IPS DF 4.7 (cell line): Measurements from ENCODE around the gene ENPP5.

Experiments used
- DNase-seq: peaks from one replicate; pipeline ENCODE4 v3.0.0-alpha.2; 2013; ENCODE audit warnings: low spot score; ENCODE audit errors: extremely low read depth

Gene ENPP5

GRCh38 chr6:46170357-46171289 lies at the start of gene ENPP5:
Gene ENPP5 (minus strand): TSS chr6:46170980. CDS start chr6:46168262, 2,718 bp downstream.
- DNase-seq, result peak; percentile 81

- no peak for DNase-seq
Measured at GRCh38 chr6:46219661-46220060, 48.9 kb upstream of the ENPP5 start.

- DNase-seq, result no peak
Measured at GRCh38 chr6:46218457-46218856, 47.7 kb upstream of the ENPP5 start.

GRCh38 chr6:46217671-46218131 lies 46.9 kb upstream of the ENPP5 start:
- no peak for DNase-seq

GRCh38 chr6:46216879-46217278 lies 46.1 kb upstream of the ENPP5 start:
- no peak for DNase-seq

- DNase-seq, result no peak
Measured at GRCh38 chr6:46215777-46216176, 45.0 kb upstream of the ENPP5 start.

- DNase-seq, result no peak
Measured at GRCh38 chr6:46215213-46215612, 44.4 kb upstream of the ENPP5 start.

- DNase-seq, result no peak
Measured at GRCh38 chr6:46211917-46212316, 41.1 kb upstream of the ENPP5 start.

- no peak for DNase-seq
Measured at GRCh38 chr6:46210294-46210693, 39.5 kb upstream of the ENPP5 start.

- DNase-seq, result no peak
Measured at GRCh38 chr6:46208303-46208702, 37.5 kb upstream of the ENPP5 start.

GRCh38 chr6:46207174-46207573 lies 36.4 kb upstream of the ENPP5 start:
- no peak for DNase-seq

GRCh38 chr6:46204880-46205650 lies 34.3 kb upstream of the ENPP5 start:
- DNase-seq, result no peak

- no peak for DNase-seq
Measured at GRCh38 chr6:46203391-46204177, 32.8 kb upstream of the ENPP5 start.

- no peak for DNase-seq
Measured at GRCh38 chr6:46201702-46202101, 30.9 kb upstream of the ENPP5 start.

GRCh38 chr6:46199387-46199786 lies 28.6 kb upstream of the ENPP5 start:
- DNase-seq, result no peak

- DNase-seq, result no peak
Measured at GRCh38 chr6:46191961-46192360, 21.2 kb upstream of the ENPP5 start.

- DNase-seq, result no peak
Measured at GRCh38 chr6:46190889-46191288, 20.1 kb upstream of the ENPP5 start.

- no peak for DNase-seq
Measured at GRCh38 chr6:46189726-46190125, 18.9 kb upstream of the ENPP5 start.

GRCh38 chr6:46186583-46186982 lies 15.8 kb upstream of the ENPP5 start:
- no peak for DNase-seq

GRCh38 chr6:46184114-46184513 lies 13.3 kb upstream of the ENPP5 start:
- no peak for DNase-seq

- no peak for DNase-seq
Measured at GRCh38 chr6:46175976-46176375, 5.2 kb upstream of the ENPP5 start.
